Activated B cell treated with CpG ODN at 0.5 μM for 24 hours (primary cell): Measurements from ENCODE around the gene DCTN3. TPM values are rescaled to one million over a fixed set of nuclear protein-coding genes. Genes with fewer than 3 reads are reported as not detected.
A peak's percentile ranks its signal among the peaks of the same experiment; 100 is the strongest.

Experiments
- ATAC-seq: fragments of 200-7000 bp; cut with Tn5 transposase; one replicate; pipeline ENCODE4 v1.10.0; 2021; ENCODE audit warnings: low read depth, mild to moderate bottlenecking, moderate library complexity
- CTCF ChIA-PET: fragments of 350-600 bp; sonication (Branson Sonifier 250); formaldehyde crosslinking; loops from one replicate; lab custom pipeline; 2021; ENCODE audit warnings: antibody characterized with exemption; lab: Charles Lee
- POLR2A ChIA-PET: fragments of 350-600 bp; sonication (Branson Sonifier 250); formaldehyde crosslinking; loops from one replicate; lab custom pipeline; 2021; ENCODE audit warnings: antibody characterized with exemption; lab: Charles Lee
- DNase-seq: peaks from one replicate; pipeline ENCODE4 v3.0.0; 2022
- H3K27ac Mint-ChIP-seq: one replicate; pipeline ENCODE4 v1.8.0; 2020; ENCODE audit warnings: mixed read lengths
- H3K27me3 Mint-ChIP-seq: one replicate; pipeline ENCODE4 v1.8.0; 2021; ENCODE audit warnings: mixed read lengths
- H3K36me3 Mint-ChIP-seq: one replicate; pipeline ENCODE4 v1.8.0; 2021; ENCODE audit warnings: low read depth, mixed read lengths
- H3K4me1 Mint-ChIP-seq: one replicate; pipeline ENCODE4 v1.8.0; 2021; ENCODE audit warnings: mixed read lengths
- H3K4me3 Mint-ChIP-seq: one replicate; pipeline ENCODE4 v1.8.0; 2020; ENCODE audit warnings: mild to moderate bottlenecking, mixed read lengths
- H3K9me3 Mint-ChIP-seq: one replicate; pipeline ENCODE4 v1.8.0; 2020; ENCODE audit warnings: mixed read lengths
- intact Hi-C: fragments of 100-400 bp; cut with micrococcal nuclease; formaldehyde crosslinking; loops from one replicate; pipeline ENCODE4 v1.15.1; 2024
- total RNA-seq: library from RNA; stranded (reverse); gene quantifications from 2 replicates; pipeline ENCODE4 v1.2.3, GENCODE V29; 2022
- TF ChIP-seq, protein P1 (sequence below): fragments of 200-600 bp; IDR thresholded peaks from one replicate; pipeline ENCODE4 v1.8.0; 2022; ENCODE audit warnings: antibody characterized with exemption, mild to moderate bottlenecking

DCTN3 gene
- total RNA-seq, 1 donor from 2014 or later: 63.9 TPM

GRCh38 chr9:34599546-34599945 is 20.7 kb downstream of the DCTN3 start:
- Mint-ChIP-seq H3K4me1 (no peaks in the 10 kb centered on the region), H3K9me3 (no peaks in the 10 kb centered on the region), H3K4me3 (no peak overlapping the region), H3K36me3 (no peaks in the 10 kb centered on the region), H3K27me3 (peaks cover 28% of the 10 kb centered on the region), H3K27ac (no peak overlapping the region)
- ChIA-PET POLR2A (no interaction called here), CTCF (interaction anchor here (1.4 kb wide), 1 partner anchor 196 kb away, joined by 3 read pairs; no protein-coding TSS in a partner anchor)
- TF ChIP-seq, protein P1, sequence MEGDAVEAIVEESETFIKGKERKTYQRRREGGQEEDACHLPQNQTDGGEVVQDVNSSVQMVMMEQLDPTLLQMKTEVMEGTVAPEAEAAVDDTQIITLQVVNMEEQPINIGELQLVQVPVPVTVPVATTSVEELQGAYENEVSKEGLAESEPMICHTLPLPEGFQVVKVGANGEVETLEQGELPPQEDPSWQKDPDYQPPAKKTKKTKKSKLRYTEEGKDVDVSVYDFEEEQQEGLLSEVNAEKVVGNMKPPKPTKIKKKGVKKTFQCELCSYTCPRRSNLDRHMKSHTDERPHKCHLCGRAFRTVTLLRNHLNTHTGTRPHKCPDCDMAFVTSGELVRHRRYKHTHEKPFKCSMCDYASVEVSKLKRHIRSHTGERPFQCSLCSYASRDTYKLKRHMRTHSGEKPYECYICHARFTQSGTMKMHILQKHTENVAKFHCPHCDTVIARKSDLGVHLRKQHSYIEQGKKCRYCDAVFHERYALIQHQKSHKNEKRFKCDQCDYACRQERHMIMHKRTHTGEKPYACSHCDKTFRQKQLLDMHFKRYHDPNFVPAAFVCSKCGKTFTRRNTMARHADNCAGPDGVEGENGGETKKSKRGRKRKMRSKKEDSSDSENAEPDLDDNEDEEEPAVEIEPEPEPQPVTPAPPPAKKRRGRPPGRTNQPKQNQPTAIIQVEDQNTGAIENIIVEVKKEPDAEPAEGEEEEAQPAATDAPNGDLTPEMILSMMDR: no peak
- DNase-seq: no peak
- no peak for ATAC-seq
- intact Hi-C loops: no loop called here

- CTCF ChIA-PET: no interaction called here
- H3K4me1 Mint-ChIP-seq: peaks cover 32% of the 10 kb centered on the region
- no peak overlapping the region for H3K4me3 Mint-ChIP-seq
These were observed 26.1 kb downstream of the DCTN3 start for GRCh38 chr9:34594177-34594576.

GRCh38 chr9:34592895-34593601 is 27.2 kb downstream of the DCTN3 start:
- no peaks in the 10 kb centered on the region for H3K36me3 Mint-ChIP-seq
- H3K4me1 Mint-ChIP-seq: peaks cover 41% of the 10 kb centered on the region
- H3K27me3 Mint-ChIP-seq: peaks cover 67% of the 10 kb centered on the region
- TF ChIP-seq, protein P1: no peak
- ChIA-PET POLR2A (no interaction called here), CTCF (interaction anchor here (1.2 to 2.5 kb wide), 5 partner anchors 12 to 969 kb away, joined by 3 to 24 read pairs (median 10); no protein-coding TSS in a partner anchor)
- ATAC-seq (no peak), DNase-seq (no peak)
- no peak overlapping the region for H3K27ac Mint-ChIP-seq
- intact Hi-C loops: loop anchor here (5.0 kb wide), 1 partner anchor 966 kb away; no protein-coding TSS in a partner anchor
- H3K4me3 Mint-ChIP-seq: no peak overlapping the region
- no peaks in the 10 kb centered on the region for H3K9me3 Mint-ChIP-seq

More at GRCh38 chr9:34594177-34594576, 26.1 kb downstream of the DCTN3 start:
- intact Hi-C loops: loop anchor here (5.0 kb wide), 1 partner anchor 967 kb away; no protein-coding TSS in a partner anchor
- ATAC-seq (no peak), DNase-seq (no peak)
- H3K27ac Mint-ChIP-seq: no peak overlapping the region
- POLR2A ChIA-PET: no interaction called here
- H3K27me3 Mint-ChIP-seq: peaks cover 58% of the 10 kb centered on the region
- H3K9me3 Mint-ChIP-seq: no peaks in the 10 kb centered on the region
- no peaks in the 10 kb centered on the region for H3K36me3 Mint-ChIP-seq
- TF ChIP-seq, protein P1: no peak

- DNase-seq (no peak), ATAC-seq (no peak)
- Mint-ChIP-seq H3K36me3 (no peaks in the 10 kb centered on the region), H3K4me3 (peak overlapping the region; percentile 77), H3K9me3 (no peaks in the 10 kb centered on the region), H3K4me1 (peaks cover 41% of the 10 kb centered on the region), H3K27me3 (peaks cover 72% of the 10 kb centered on the region), H3K27ac (no peak overlapping the region)
- intact Hi-C loops: loop anchor here (1.0 to 5.0 kb wide), 5 partner anchors 44 to 965 kb away; no protein-coding TSS in a partner anchor
- TF ChIP-seq, protein P1: no peak
- POLR2A ChIA-PET: no interaction called here
- CTCF ChIA-PET: interaction anchor here (0.7 to 2.5 kb wide), 17 partner anchors 10 to 968 kb away, joined by 3 to 24 read pairs (median 4); no protein-coding TSS in a partner anchor
These were observed 28.1 kb downstream of the DCTN3 start for GRCh38 chr9:34591917-34592866.
